BJ (cell line): ENCODE results near the gene CD38. TPM values are rescaled to one million over a fixed set of nuclear protein-coding genes. Genes with fewer than 3 reads are reported as not detected.

Experiments used
- CTCF ChIA-PET: fragments of 350-600 bp; formaldehyde crosslinking; extraction: SDS; loops from one replicate; lab custom pipeline; 2021; ENCODE audit warnings: antibody characterized with exemption, inconsistent platforms; lab: Yijun Ruan, JAX
- POLR2A ChIA-PET: fragments of 300-600 bp; sonication (Branson Sonifier 250); formaldehyde crosslinking; extraction: SDS; loops from one replicate; lab custom pipeline; 2021; ENCODE audit warnings: antibody characterized with exemption; lab: Charles Lee
- DNase-seq: peaks from one replicate; pipeline ENCODE4 v3.0.0-alpha.2; 2011; ENCODE audit warnings: low read depth
- H3K27me3 ChIP-seq: 2 replicates; pipeline ENCODE4 v1.6.0; 2011; ENCODE audit warnings: low read length; ENCODE audit not compliant: control insufficient read depth, insufficient read depth
- H3K36me3 ChIP-seq: 2 replicates; pipeline ENCODE4 v1.5.1; 2011; ENCODE audit warnings: low read length; ENCODE audit not compliant: control insufficient read depth, insufficient read depth
- H3K4me3 ChIP-seq: 2 replicates; pipeline ENCODE4 v1.5.1; 2011; ENCODE audit warnings: low read depth, mild to moderate bottlenecking, control low read depth, low read length
- CTCF ChIP-seq: IDR thresholded peaks from 2 replicates; pipeline ENCODE4 v1.5.1; 2011; ENCODE audit warnings: low read depth, mild to moderate bottlenecking, control low read depth, inconsistent platforms, low read length, moderate library complexity; ENCODE audit not compliant: insufficient read depth
- polyA plus RNA-seq: library from polyadenylated mRNA; depleted of rRNA; stranded (reverse); fragments of >200 nt; gene quantifications from 2 replicates; pipeline ENCODE4 v1.2.3, GENCODE V29; 2011

Gene CD38
- polyA plus RNA-seq, 1 experiment = not detected

GRCh38 chr4:15769202-15769601 lies 8.9 kb upstream of the CD38 start:
- peaks cover 8% of the 10 kb centered on the region for H3K27me3 ChIP-seq
- TF ChIP-seq CTCF = no peak
- ChIA-PET CTCF (interaction anchor here (1.1 kb wide), 1 partner anchor 13 kb away, joined by 3 read pairs; no protein-coding TSS in a partner anchor), POLR2A (no interaction called here)
- H3K4me3 ChIP-seq = no peak overlapping the region
- no peak for DNase-seq
- H3K36me3 ChIP-seq = no peaks in the 10 kb centered on the region

GRCh38 chr4:15771216-15772058 lies 6.7 kb upstream of the CD38 start:
- no peak for TF ChIP-seq CTCF
- no peak for DNase-seq
- POLR2A ChIA-PET = no interaction called here
- CTCF ChIA-PET = no interaction called here
- Histone ChIP-seq H3K4me3 (no peak overlapping the region), H3K27me3 (peaks cover 12% of the 10 kb centered on the region), H3K36me3 (no peaks in the 10 kb centered on the region)

DNA sequence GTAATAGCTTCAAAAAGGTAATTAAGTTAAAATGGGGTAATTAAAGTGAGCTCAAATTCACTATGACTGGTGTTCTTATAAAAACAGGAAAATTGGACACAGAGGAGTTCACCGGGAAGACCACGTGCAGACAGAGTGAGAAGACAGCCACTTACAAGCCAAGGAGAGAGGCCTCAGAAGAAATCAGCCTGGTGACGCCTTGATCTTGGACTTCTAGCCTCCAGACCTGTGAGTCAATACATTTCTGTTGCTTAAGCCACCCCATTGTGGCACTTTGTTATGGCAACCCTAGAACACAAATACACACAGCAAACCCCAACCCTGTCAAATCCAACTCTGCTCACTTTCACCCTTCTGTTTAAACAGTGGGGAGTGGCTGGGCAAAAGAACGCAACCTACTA lies 4.1 kb upstream of the CD38 start:
- POLR2A ChIA-PET = no interaction called here
- CTCF ChIA-PET = interaction anchor here (0.8 to 1.1 kb wide), 2 partner anchors 158 to 182 kb away, joined by 3 read pairs; no protein-coding TSS in a partner anchor
- no peak for DNase-seq
- TF ChIP-seq CTCF = no peak
- Histone ChIP-seq H3K4me3 (no peak overlapping the region), H3K27me3 (peaks cover 15% of the 10 kb centered on the region), H3K36me3 (no peaks in the 10 kb centered on the region)

- ChIA-PET CTCF (interaction anchor here (1.5 kb wide), 1 partner anchor 29 kb away, joined by 4 read pairs; no protein-coding TSS in a partner anchor), POLR2A (interaction anchor here (0.5 kb wide), 1 partner anchor 1638 kb away, joined by 5 read pairs; no protein-coding TSS in a partner anchor)
- Histone ChIP-seq H3K4me3 (no peak overlapping the region), H3K27me3 (peaks cover 15% of the 10 kb centered on the region), H3K36me3 (no peaks in the 10 kb centered on the region)
- DNase-seq = no peak
- no peak for TF ChIP-seq CTCF
Measured at GRCh38 chr4:15776871-15777648, 1.1 kb upstream of the CD38 start.
